ENCODE measurements around the gene ZNF319. TPM values are rescaled to one million over a fixed set of nuclear protein-coding genes. Genes with fewer than 3 reads are reported as not detected.

ZNF319 gene
- total RNA-seq, 1 donor from 2014 or later, result 7.9 TPM

DNA sequence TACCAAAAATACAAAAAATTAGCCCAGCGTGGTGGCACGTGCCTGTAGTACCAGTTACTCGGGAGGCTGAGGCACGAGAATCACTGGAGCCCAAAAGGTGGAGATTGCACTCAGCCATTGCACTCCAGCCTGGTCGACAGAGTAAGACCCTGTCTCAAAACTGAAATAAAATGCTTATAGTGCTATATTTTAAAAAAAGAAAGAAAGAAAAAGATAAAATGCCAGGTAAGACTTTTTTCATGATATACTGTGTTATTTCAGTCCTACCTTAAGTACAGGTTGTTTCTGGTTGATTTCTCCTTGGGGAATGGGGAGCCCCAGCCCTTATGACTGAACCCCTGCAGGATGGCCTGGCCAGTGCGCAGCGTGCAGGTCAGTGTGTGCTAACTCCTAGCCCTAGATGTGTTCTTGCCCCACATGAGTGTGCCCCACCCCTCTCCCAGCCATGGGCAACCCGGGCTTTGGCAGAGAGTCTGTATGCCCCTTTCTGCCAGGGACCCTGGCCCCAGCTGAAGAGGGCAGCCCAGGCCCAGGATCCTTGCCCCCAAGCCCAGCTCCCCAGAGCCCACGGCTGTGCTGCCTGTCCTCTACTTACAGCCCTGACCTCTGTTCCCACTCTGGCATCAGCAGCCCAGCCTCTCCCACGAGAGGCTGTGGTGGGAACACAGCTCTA, 30.9 kb downstream of the ZNF319 start:
- Histone ChIP-seq H3K4me1 (no peaks in the 10 kb centered on the region), H3K4me3 (no peak overlapping the region), H3K27me3 (no peaks in the 10 kb centered on the region), H3K36me3 (no peaks in the 10 kb centered on the region), H3K9me3 (no peaks in the 10 kb centered on the region), H3K27ac (no peak overlapping the region)
- TF ChIP-seq POLR2AphosphoS5 (IDR thresholded peaks at IDR 0.05; ENCODE audit: insufficient read depth in 1 of 2, low read depth in 1 of 2), result no peak
- TF ChIP-seq POLR2A (IDR thresholded peaks at IDR 0.05), result no peak
- TF ChIP-seq, protein P1, sequence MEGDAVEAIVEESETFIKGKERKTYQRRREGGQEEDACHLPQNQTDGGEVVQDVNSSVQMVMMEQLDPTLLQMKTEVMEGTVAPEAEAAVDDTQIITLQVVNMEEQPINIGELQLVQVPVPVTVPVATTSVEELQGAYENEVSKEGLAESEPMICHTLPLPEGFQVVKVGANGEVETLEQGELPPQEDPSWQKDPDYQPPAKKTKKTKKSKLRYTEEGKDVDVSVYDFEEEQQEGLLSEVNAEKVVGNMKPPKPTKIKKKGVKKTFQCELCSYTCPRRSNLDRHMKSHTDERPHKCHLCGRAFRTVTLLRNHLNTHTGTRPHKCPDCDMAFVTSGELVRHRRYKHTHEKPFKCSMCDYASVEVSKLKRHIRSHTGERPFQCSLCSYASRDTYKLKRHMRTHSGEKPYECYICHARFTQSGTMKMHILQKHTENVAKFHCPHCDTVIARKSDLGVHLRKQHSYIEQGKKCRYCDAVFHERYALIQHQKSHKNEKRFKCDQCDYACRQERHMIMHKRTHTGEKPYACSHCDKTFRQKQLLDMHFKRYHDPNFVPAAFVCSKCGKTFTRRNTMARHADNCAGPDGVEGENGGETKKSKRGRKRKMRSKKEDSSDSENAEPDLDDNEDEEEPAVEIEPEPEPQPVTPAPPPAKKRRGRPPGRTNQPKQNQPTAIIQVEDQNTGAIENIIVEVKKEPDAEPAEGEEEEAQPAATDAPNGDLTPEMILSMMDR (IDR thresholded peaks at IDR 0.05), result no peak
- intact Hi-C loops (cut with DNase I), result no loop called here
- no peak for DNase-seq (ENCODE audit: extremely low spot score in 2 of 2)

DNA sequence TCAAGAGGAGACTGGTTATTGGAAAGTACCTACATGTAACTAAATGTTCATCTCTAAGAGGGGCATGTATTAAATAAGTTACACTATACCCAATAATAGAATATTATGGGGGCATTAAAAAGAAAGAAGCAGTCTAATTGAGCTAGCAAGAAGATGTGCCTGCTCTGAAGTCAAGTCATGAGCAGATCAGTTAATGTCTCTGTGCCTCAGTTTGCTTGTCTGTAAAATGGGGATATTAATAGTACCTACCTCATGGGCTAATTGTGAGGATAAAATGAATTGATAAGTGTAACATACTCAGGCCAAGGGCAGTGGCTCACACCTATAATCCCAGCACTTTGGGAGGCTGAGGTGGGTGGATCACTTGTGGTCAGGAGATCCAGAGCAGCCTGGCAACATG, 32.6 kb downstream of the ZNF319 start:
- no peaks in the 10 kb centered on the region for H3K4me1 ChIP-seq
- intact Hi-C loops (cut with DNase I), result no loop called here
- H3K27ac ChIP-seq, result no peak overlapping the region
- no peak overlapping the region for H3K4me3 ChIP-seq
- no peak for TF ChIP-seq POLR2A (IDR thresholded peaks at IDR 0.05)
- TF ChIP-seq POLR2AphosphoS5 (IDR thresholded peaks at IDR 0.05; ENCODE audit: insufficient read depth in 1 of 2, low read depth in 1 of 2), result no peak
- TF ChIP-seq, protein P1 (IDR thresholded peaks at IDR 0.05), result no peak
- DNase-seq (ENCODE audit: extremely low spot score in 2 of 2), result no peak
- H3K36me3 ChIP-seq, result no peaks in the 10 kb centered on the region
- H3K27me3 ChIP-seq, result no peaks in the 10 kb centered on the region
- no peaks in the 10 kb centered on the region for H3K9me3 ChIP-seq

DNA sequence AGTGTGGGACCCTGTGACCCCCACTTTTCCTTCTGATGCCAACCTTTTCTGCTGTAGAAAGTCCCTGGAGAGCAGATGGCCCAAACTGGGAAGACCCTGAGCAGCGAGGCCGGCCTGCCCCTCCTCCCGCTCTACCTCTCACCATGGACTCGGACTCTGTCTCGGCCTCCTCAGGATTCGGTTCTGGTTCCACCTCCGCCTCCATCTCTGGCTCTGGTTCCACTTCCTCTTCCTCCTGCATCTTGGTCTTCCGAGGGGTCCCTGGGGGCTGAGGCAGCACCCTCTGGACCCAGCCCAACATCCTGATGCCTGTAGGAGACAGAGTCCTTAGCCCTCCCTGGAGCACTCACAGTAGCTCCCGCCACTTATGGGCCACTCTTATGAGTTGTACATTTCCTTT, 33.5 kb downstream of the ZNF319 start:
- Histone ChIP-seq H3K4me1 (no peaks in the 10 kb centered on the region), H3K9me3 (no peaks in the 10 kb centered on the region), H3K36me3 (no peaks in the 10 kb centered on the region), H3K27me3 (no peaks in the 10 kb centered on the region), H3K27ac (no peak overlapping the region), H3K4me3 (no peak overlapping the region)
- no peak for DNase-seq (ENCODE audit: extremely low spot score in 2 of 2)
- TF ChIP-seq POLR2A (IDR thresholded peaks at IDR 0.05), result no peak
- TF ChIP-seq POLR2AphosphoS5 (IDR thresholded peaks at IDR 0.05; ENCODE audit: insufficient read depth in 1 of 2, low read depth in 1 of 2), result no peak
- TF ChIP-seq, protein P1 (IDR thresholded peaks at IDR 0.05), result no peak
- intact Hi-C loops (cut with DNase I), result no loop called here

DNA sequence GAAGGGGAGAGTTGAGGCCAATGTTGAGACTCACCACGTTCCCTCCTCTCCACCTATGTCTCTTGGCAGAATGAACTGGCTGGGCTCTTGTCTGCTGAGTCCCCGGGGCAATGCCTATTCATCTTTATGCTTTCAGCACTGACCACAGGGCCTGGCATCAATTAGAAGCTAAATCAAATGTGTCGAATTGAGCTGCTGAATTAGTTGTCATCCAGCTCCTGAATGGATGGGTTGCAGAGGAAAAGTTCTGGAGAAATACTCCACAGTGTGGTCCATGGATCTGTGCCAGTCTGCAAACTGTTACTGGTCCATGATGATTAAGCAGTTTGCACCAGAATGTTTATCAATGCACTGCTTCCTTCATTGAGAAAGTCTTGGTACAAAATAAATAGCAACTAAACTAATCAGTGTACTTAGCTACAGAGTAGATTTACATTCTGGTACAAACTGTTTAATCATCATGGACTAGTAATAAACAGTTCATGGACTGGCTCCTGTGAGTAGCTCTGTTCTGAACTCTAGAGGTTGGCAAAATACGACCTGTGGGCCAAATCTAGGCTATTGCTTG, 34.2 kb downstream of the ZNF319 start:
- no peaks in the 10 kb centered on the region for H3K27me3 ChIP-seq
- no peaks in the 10 kb centered on the region for H3K36me3 ChIP-seq
- DNase-seq (ENCODE audit: extremely low spot score in 2 of 2), result no peak
- H3K9me3 ChIP-seq, result no peaks in the 10 kb centered on the region
- H3K4me1 ChIP-seq, result no peaks in the 10 kb centered on the region
- intact Hi-C loops (cut with DNase I), result no loop called here
- no peak overlapping the region for H3K27ac ChIP-seq
- TF ChIP-seq POLR2AphosphoS5 (IDR thresholded peaks at IDR 0.05; ENCODE audit: insufficient read depth in 1 of 2, low read depth in 1 of 2), result no peak
- TF ChIP-seq, protein P1 (IDR thresholded peaks at IDR 0.05), result no peak
- TF ChIP-seq POLR2A (IDR thresholded peaks at IDR 0.05), result no peak
- H3K4me3 ChIP-seq, result no peak overlapping the region

DNA sequence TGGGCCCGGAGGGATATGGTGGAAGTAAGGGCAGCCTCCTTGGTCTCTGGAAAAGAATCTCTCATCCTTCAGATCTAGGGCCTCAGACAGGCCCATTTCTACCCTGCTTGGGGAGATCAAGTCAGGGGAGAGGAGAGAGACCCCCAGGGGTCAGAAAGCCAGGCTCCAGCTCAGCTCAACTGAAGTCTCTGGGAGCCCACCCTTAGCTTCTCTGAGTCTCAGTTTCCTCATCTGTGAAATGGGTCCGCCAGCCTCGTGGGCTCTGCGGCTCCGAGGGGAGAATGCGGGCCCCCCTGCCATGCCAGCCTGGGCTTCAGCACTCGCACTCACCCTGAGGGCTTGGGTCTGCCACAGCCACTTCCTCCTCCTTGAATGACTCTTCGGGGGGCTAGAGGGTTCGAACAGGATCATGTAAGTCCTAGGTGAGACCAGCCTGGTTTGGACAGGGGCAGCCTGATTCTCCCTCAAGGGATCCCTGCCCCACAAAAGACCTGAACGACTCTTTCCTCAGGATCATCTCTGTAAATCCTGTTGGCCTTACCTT, 36.2 kb downstream of the ZNF319 start:
- Histone ChIP-seq H3K4me3 (no peak overlapping the region), H3K36me3 (no peaks in the 10 kb centered on the region), H3K4me1 (no peaks in the 10 kb centered on the region), H3K27ac (no peak overlapping the region), H3K9me3 (no peaks in the 10 kb centered on the region), H3K27me3 (no peaks in the 10 kb centered on the region)
- TF ChIP-seq, protein P1 (IDR thresholded peaks at IDR 0.05), result no peak
- TF ChIP-seq POLR2A (IDR thresholded peaks at IDR 0.05) (no peak), POLR2AphosphoS5 (IDR thresholded peaks at IDR 0.05; ENCODE audit: insufficient read depth in 1 of 2, low read depth in 1 of 2) (no peak)
- no peak for DNase-seq (ENCODE audit: extremely low spot score in 2 of 2)
- intact Hi-C loops (cut with DNase I), result no loop called here

All from vagina (tissue), 2 donors.